Loucy (cell line): ENCODE data around the gene UNC119B.

Source experiments
- EZH2phosphoT487 ChIP-seq: fragments of 200-600 bp; IDR thresholded peaks from 2 replicates; pipeline ENCODE4 v1.6.1; 2018; ENCODE audit warnings: antibody characterized with exemption, mild to moderate bottlenecking, moderate library complexity, borderline replicate concordance
- TF ChIP-seq, protein P1 (sequence below): fragments of 200-600 bp; sonication (generic); conservative IDR thresholded peaks from 2 replicates; pipeline ENCODE4 v1.5.1; 2014; ENCODE audit warnings: mild to moderate bottlenecking, antibody characterized with exemption, low read length

DNA sequence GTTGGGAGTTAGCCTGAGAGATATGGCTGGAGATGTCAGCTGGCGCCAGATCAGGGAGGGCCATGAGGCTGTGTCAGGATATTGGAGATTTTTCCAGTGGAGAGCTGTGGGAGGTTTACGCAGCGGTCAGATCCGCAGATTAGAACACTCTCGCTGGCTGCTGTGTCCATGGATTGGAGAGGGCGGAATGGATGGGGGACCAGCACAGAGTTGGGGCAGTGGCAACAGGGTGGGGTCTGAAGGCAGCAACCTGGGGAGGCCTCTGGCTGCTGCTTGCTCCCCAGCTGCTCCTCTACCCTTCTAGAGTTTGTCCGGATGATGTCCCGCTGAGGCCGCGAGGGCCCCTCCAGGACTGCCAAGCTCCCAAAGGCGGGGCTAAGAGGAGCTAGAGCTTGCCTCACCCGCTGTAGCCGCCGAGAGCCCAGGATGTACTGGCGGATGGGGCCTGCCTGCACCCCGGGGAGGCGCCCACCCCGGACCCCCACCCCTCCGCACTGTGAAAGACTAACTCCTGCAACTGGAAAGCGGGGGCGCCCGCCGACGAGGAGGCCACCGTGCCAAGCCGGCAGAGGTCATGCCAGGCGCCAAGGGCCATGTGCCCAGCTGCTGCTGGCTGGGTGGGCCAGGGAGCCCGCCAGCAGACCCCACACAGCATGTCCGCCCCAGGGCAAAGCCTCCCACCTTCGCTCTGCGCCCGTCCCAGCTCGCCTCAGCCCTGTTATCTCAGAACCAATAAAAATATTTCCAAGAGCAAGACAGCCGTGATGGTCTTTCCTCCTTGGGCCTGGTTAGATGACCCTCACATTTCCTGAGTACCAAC is 43.5 kb upstream of the UNC119B start:
- TF ChIP-seq, protein P1, sequence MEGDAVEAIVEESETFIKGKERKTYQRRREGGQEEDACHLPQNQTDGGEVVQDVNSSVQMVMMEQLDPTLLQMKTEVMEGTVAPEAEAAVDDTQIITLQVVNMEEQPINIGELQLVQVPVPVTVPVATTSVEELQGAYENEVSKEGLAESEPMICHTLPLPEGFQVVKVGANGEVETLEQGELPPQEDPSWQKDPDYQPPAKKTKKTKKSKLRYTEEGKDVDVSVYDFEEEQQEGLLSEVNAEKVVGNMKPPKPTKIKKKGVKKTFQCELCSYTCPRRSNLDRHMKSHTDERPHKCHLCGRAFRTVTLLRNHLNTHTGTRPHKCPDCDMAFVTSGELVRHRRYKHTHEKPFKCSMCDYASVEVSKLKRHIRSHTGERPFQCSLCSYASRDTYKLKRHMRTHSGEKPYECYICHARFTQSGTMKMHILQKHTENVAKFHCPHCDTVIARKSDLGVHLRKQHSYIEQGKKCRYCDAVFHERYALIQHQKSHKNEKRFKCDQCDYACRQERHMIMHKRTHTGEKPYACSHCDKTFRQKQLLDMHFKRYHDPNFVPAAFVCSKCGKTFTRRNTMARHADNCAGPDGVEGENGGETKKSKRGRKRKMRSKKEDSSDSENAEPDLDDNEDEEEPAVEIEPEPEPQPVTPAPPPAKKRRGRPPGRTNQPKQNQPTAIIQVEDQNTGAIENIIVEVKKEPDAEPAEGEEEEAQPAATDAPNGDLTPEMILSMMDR: no peak
- TF ChIP-seq EZH2phosphoT487: no peak
